Sigmoid colon (tissue), 7 donors: Measurements from ENCODE around the gene SOAT2. TPM values are rescaled to one million over a fixed set of nuclear protein-coding genes. Genes with fewer than 3 reads are reported as not detected.
"Not testable (repeated sequence)": the region's sequence is repeated elsewhere in the genome, so short reads cannot be mapped to it uniquely, and the experiment has no call there.

Experiments used
- DNase-seq: peaks from one replicate; pipeline ENCODE4 v3.0.0-alpha.2; 2019
- H3K27ac ChIP-seq, 4 donors: fragments of 200-600 bp; sonication (generic); one replicate each; pipeline ENCODE4 v1.5.1; 2016 to 2019; ENCODE audit warnings: mild to moderate bottlenecking in 1 of 4
- H3K27me3 ChIP-seq, 3 donors: fragments of 200-600 bp; sonication (generic); one replicate each; pipeline ENCODE4 v1.5.1; 2019; ENCODE audit warnings: mild to moderate bottlenecking in 1 of 3
- H3K36me3 ChIP-seq, 4 donors: fragments of 200-600 bp; sonication (generic); one replicate each; pipeline ENCODE4 v1.5.1; 2016 to 2019
- H3K4me1 ChIP-seq, 4 donors: fragments of 200-600 bp; sonication (generic); one replicate each; pipeline ENCODE4 v1.5.1; 2017 to 2019
- H3K4me3 ChIP-seq, 4 donors: fragments of 200-600 bp; sonication (generic); one replicate each; pipeline ENCODE4 v1.5.1; 2017 to 2019; ENCODE audit warnings: mild to moderate bottlenecking in 2 of 4, moderate library complexity in 1 of 4
- H3K9me3 ChIP-seq, 4 donors: fragments of 200-600 bp in 3 of 4; sonication (generic) in 3 of 4; one replicate each; pipeline versions ENCODE4 v1.5.1 to v1.6.1; 2013 to 2019
- EP300 ChIP-seq, 4 donors: sonication (generic); formaldehyde crosslinking; IDR thresholded peaks; one replicate each; pipeline ENCODE4 v1.6.1; 2017; ENCODE audit warnings: antibody characterized with exemption in 4 of 4
- POLR2A ChIP-seq, 2 donors: fragments of 450-650 bp; IDR thresholded peaks; one replicate each; pipeline ENCODE4 v1.6.1; 2016; ENCODE audit warnings: antibody characterized with exemption in 2 of 2, mild to moderate bottlenecking in 2 of 2, moderate library complexity in 2 of 2
- POLR2AphosphoS5 ChIP-seq, 4 donors: sonication (generic); formaldehyde crosslinking; IDR thresholded peaks; one replicate each; pipeline ENCODE4 v1.6.1; 2017; ENCODE audit warnings: antibody characterized with exemption in 4 of 4
- WGBS, 2 donors: extraction: QIAGEN DNeasy Blood & Tissue Kit; methylation state at CpG; one replicate each; pipeline ENCODE4 v1.1.7; 2013; 5-methylcytosine and 5-hydroxymethylcytosine counted together
- intact Hi-C: fragments of 100-400 bp; cut with DNase I; formaldehyde crosslinking; loops from one replicate; pipeline ENCODE4 v1.15.1; 2023
- polyA plus RNA-seq, 3 donors: library from polyadenylated mRNA; stranded (reverse); fragments of 200-250 nt; gene quantifications; one replicate each; pipeline ENCODE4 v1.2.3, GENCODE V29; 2013
- total RNA-seq, 4 donors: library from RNA; depleted of rRNA; stranded (reverse); fragments of >200 nt; gene quantifications; one replicate each; pipeline ENCODE4 v1.1.0, GENCODE V29; 2016
- TF ChIP-seq, protein P1 (sequence below), 4 experiments: fragments of 450-650 bp in 3 of 4; fragments of 200-600 bp in 1 of 4; IDR thresholded peaks; one replicate each; pipeline ENCODE4 v1.5.1; 2016 to 2019; ENCODE audit warnings: antibody characterized with exemption in 4 of 4, mild to moderate bottlenecking in 3 of 4, moderate library complexity in 2 of 4
- donor health status: healthy with polysubstance abuse.
- donor health status: Bipolar disorder and iron deficiency.
- donor health status: healthy.

SOAT2 gene
- total and polyA plus RNA-seq, 7 donors, result 0.09 to 0.55 (median 0.41) TPM; not detected in 4

DNA sequence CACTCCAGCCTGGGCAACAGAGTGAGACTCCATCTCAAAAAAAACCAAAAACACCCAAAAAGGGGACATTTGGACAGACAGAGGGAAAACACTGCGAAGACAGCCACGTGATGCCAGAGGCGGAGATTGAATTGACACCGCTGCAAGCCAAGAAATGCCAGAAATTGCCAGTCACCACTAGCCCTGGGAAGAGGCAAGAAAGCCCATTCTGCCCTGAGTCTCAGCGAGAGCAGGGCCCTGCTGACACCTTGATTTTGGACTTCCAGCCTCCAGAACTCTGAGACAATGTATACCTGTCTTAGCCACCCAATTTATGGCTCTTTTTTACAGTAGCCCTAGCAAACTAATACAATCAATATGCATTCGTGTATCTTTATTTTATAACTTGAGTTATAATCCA is 13.2 kb upstream of the SOAT2 start:
- H3K36me3 ChIP-seq, result no peaks in the 10 kb centered on the region
- intact Hi-C loops, result no loop called here
- no peaks in the 10 kb centered on the region for H3K27me3 ChIP-seq
- H3K27ac ChIP-seq, result no peak overlapping the region
- no peak overlapping the region for H3K4me3 ChIP-seq
- no peaks in the 10 kb centered on the region for H3K4me1 ChIP-seq
- WGBS, 2 donors, result 85 to 93% methylated on average over 6 of the region's 6 CpGs
- no peaks in the 10 kb centered on the region for H3K9me3 ChIP-seq
- peak; percentile 33 for DNase-seq
- TF ChIP-seq POLR2A (IDR thresholded peaks at IDR 0.05), result no peak
- TF ChIP-seq, protein P1, sequence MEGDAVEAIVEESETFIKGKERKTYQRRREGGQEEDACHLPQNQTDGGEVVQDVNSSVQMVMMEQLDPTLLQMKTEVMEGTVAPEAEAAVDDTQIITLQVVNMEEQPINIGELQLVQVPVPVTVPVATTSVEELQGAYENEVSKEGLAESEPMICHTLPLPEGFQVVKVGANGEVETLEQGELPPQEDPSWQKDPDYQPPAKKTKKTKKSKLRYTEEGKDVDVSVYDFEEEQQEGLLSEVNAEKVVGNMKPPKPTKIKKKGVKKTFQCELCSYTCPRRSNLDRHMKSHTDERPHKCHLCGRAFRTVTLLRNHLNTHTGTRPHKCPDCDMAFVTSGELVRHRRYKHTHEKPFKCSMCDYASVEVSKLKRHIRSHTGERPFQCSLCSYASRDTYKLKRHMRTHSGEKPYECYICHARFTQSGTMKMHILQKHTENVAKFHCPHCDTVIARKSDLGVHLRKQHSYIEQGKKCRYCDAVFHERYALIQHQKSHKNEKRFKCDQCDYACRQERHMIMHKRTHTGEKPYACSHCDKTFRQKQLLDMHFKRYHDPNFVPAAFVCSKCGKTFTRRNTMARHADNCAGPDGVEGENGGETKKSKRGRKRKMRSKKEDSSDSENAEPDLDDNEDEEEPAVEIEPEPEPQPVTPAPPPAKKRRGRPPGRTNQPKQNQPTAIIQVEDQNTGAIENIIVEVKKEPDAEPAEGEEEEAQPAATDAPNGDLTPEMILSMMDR (IDR thresholded peaks at IDR 0.05), result no peak
- TF ChIP-seq EP300 (IDR thresholded peaks at IDR 0.05), result no peak
- no peak for TF ChIP-seq POLR2AphosphoS5 (IDR thresholded peaks at IDR 0.05)

DNA sequence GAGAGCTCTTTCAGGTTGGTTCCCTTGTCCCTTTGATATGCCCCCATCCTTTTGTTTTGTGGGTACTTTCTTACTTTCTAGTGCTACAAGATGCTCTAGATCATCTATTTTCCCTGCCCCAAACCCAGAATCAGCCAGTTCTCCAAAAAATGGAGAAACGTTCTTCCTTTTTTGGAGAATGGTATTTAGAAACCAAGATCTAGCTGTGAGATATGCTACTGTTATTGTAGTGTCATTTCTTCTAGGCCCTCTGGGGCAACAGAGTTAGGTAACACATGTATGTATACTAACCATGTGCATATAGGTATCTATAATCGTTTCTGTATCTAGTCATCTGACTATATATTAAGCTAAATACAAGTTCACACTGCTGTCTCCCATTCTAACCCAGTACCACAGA is 12.7 kb upstream of the SOAT2 start:
- H3K4me1 ChIP-seq, result no peaks in the 10 kb centered on the region
- no peaks in the 10 kb centered on the region for H3K36me3 ChIP-seq
- no peak overlapping the region for H3K4me3 ChIP-seq
- no peak overlapping the region for H3K27ac ChIP-seq
- intact Hi-C loops, result no loop called here
- H3K9me3 ChIP-seq, result no peaks in the 10 kb centered on the region
- 57 to 63% methylated on average over 2 of the region's 2 CpGs for WGBS, 2 donors
- TF ChIP-seq POLR2A (IDR thresholded peaks at IDR 0.05), result no peak
- TF ChIP-seq POLR2AphosphoS5 (IDR thresholded peaks at IDR 0.05), result no peak
- TF ChIP-seq, protein P1 (IDR thresholded peaks at IDR 0.05), result no peak
- no peak for TF ChIP-seq EP300 (IDR thresholded peaks at IDR 0.05)
- no peak for DNase-seq
- H3K27me3 ChIP-seq, result no peaks in the 10 kb centered on the region

- 82 to 86% methylated on average over 6 of the region's 6 CpGs for WGBS, 2 donors
- H3K27me3 ChIP-seq, result no peaks in the 10 kb centered on the region
- DNase-seq, result peak; percentile 34
- no peaks in the 10 kb centered on the region for H3K36me3 ChIP-seq
- no peak overlapping the region for H3K27ac ChIP-seq
- H3K4me1 ChIP-seq, result peaks cover 0 to 4% (median 2%) of the 10 kb centered on the region in 4 donors
- H3K4me3 ChIP-seq, result no peak overlapping the region
- TF ChIP-seq, protein P1 (IDR thresholded peaks at IDR 0.05), result no peak
- TF ChIP-seq EP300 (IDR thresholded peaks at IDR 0.05), result no peak
- no peak for TF ChIP-seq POLR2AphosphoS5 (IDR thresholded peaks at IDR 0.05)
- no peak for TF ChIP-seq POLR2A (IDR thresholded peaks at IDR 0.05)
- no peaks in the 10 kb centered on the region for H3K9me3 ChIP-seq
- intact Hi-C loops, result no loop called here
Observed at GRCh38 chr12:53091756-53092155, 11.5 kb upstream of the SOAT2 start.

DNA sequence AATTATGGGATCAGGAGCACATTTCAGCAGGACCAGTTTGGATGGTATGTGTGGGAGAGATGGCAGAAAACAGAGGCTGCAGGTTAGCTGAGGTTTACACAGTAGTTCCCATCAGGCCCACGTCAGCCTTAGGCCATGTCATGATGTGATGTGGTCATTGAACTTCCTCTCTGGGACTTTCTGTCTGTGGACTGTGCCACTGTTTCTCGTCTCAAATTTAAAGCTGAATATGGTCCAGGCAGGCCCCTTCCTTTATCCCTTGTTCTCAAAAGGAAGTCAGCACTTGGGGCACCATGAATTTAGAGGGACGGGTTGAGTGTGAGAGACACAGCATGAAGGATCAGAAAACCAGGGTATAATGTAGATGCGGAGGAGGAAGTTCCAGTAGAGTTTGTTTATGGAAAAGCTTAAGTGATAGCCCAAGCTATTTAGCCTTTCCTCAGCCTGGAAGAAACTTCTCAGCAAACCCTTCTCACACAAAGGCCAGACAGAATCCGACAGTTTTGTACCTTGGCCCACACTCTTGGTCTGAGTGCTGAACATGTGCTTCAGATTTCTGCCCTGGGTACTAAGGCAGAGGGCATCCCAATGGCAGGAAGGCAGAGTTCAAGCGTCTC is 9.4 kb upstream of the SOAT2 start:
- intact Hi-C loops, result no loop called here
- no peak for DNase-seq
- no peak for TF ChIP-seq EP300 (IDR thresholded peaks at IDR 0.05)
- TF ChIP-seq, protein P1 (IDR thresholded peaks at IDR 0.05), result no peak
- WGBS, 2 donors, result 69 to 74% methylated on average over 6 of the region's 6 CpGs
- no peaks in the 10 kb centered on the region for H3K9me3 ChIP-seq
- no peaks in the 10 kb centered on the region for H3K36me3 ChIP-seq
- peaks cover 0 to 24% (median 23%) of the 10 kb centered on the region in 4 donors for H3K4me1 ChIP-seq
- H3K27me3 ChIP-seq, result no peaks in the 10 kb centered on the region
- no peak overlapping the region for H3K4me3 ChIP-seq
- H3K27ac ChIP-seq, result peak overlapping the region in 1 of 4 donors; percentile 34

DNA sequence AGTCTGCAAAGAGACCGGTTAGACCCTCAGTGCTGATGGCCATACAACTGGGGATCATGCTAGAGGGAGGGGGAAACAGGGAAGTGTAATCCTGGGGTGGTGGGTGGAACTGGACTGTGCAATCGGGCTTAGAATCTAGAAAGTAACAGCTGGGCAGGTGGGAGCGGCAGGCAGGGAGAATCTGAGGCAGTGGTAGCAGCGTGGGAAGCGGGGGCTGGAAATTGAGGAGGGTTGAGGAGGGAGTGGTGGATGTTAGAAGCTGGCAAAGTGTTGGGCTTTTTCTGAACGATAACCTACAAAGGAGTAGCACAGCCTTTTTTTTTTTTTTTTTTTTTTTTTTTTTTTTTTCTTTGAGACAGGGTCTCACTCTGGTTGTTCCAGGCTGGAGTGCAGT is 8.9 kb upstream of the SOAT2 start:
- peak overlapping the region in 1 of 4 donors; percentile 34 for H3K27ac ChIP-seq
- H3K9me3 ChIP-seq, result no peaks in the 10 kb centered on the region
- no peaks in the 10 kb centered on the region for H3K36me3 ChIP-seq
- no peak overlapping the region for H3K4me3 ChIP-seq
- TF ChIP-seq, protein P1 (IDR thresholded peaks at IDR 0.05), result no peak
- TF ChIP-seq POLR2AphosphoS5 (IDR thresholded peaks at IDR 0.05), result no peak
- no peak for TF ChIP-seq POLR2A (IDR thresholded peaks at IDR 0.05)
- TF ChIP-seq EP300 (IDR thresholded peaks at IDR 0.05), result no peak
- peaks cover 0 to 29% (median 28%) of the 10 kb centered on the region in 4 donors for H3K4me1 ChIP-seq
- H3K27me3 ChIP-seq, result no peaks in the 10 kb centered on the region
- peak; percentile 43 for DNase-seq
- WGBS, 2 donors, result 73 to 88% methylated on average over 6 of the region's 6 CpGs
- intact Hi-C loops, result no loop called here

DNA sequence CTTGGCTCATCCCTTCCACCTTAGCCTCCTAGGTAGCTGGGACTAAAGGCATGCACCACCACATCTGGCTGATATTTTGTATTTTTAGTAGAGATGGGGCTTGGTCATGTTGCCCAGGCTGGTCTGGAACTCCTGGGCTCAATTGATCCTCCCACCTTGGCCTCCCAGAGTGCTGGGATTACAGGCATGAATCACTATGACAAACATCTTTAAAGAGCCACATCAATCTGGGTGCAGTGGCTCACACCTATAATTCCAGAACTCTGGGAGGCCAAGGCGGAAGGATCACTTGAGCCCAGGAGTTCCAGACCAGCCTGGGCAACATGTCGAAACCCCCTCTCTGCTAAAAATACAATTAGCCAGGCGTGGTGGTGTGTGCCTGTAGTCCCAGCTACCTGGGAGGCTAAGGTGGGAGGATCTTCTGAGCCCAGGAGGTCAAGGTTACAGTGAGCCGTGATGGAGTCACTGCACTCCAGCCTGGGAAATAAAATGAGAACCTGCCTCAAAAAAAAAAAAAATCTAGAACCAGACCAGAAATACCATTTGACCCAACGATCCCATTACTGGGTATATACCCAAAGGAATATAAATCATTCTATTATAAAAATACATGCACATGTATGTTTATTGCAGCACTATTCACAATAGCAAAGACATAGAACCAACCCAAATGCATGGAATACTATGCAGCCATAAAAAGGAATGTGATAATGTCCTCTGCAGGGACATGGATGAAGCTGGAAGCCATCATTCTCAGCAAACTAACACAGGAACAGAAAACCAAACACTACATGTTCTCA is 8.3 kb upstream of the SOAT2 start:
- intact Hi-C loops, result not testable (repeated sequence)
- peak; percentile 33 for DNase-seq
- H3K4me1 ChIP-seq, result peaks cover 0 to 33% (median 29%) of the 10 kb centered on the region in 4 donors

GRCh38 chr12:53095596-53095895 is 7.7 kb upstream of the SOAT2 start:
- 88 to 97% methylated on average over 3 of the region's 3 CpGs for WGBS, 2 donors
- Histone ChIP-seq H3K27ac (peak overlapping the region in 3 of 4 donors; percentile 69 to 93 (median 84)), H3K4me1 (peaks cover 0 to 33% (median 29%) of the 10 kb centered on the region in 4 donors)
- H3K36me3 ChIP-seq, H3K4me3 ChIP-seq, H3K27me3 ChIP-seq, intact Hi-C loops, H3K9me3 ChIP-seq: not testable (repeated sequence)
- DNase-seq, result peak; percentile 30

More for the DNA sequence above, 8.3 kb upstream of the SOAT2 start:
- H3K27me3 ChIP-seq, H3K4me3 ChIP-seq, H3K36me3 ChIP-seq, H3K9me3 ChIP-seq: not testable (repeated sequence)
- peak overlapping the region in 1 of 4 donors; percentile 93 for H3K27ac ChIP-seq
- 88 to 93% methylated on average over 5 of the region's 5 CpGs for WGBS, 2 donors
